Muscle layer of colon (tissue), 2 donors: ENCODE results near the gene NCS1.

Source experiments
- H3K27ac ChIP-seq: one replicate; pipeline ENCODE4 v1.7.0; 2013; ENCODE audit warnings: low read depth, mild to moderate bottlenecking, low read length, moderate library complexity
- H3K27me3 ChIP-seq, 2 donors: one replicate each; pipeline ENCODE4 v1.7.0; 2013; ENCODE audit warnings: low read length in 2 of 2, mild to moderate bottlenecking in 2 of 2; ENCODE audit not compliant: insufficient read depth in 2 of 2, control insufficient read depth in 1 of 2
- H3K36me3 ChIP-seq: one replicate; pipeline ENCODE4 v1.7.0; 2013; ENCODE audit warnings: mild to moderate bottlenecking, low read length; ENCODE audit not compliant: insufficient read depth
- H3K4me1 ChIP-seq: one replicate; pipeline ENCODE4 v1.7.0; 2013; ENCODE audit warnings: mild to moderate bottlenecking, low read length; ENCODE audit not compliant: insufficient read depth
- H3K4me3 ChIP-seq, 2 donors: one replicate each; pipeline ENCODE4 v1.7.0; 2013; ENCODE audit warnings: low read length in 2 of 2, low read depth in 1 of 2, mild to moderate bottlenecking in 1 of 2, moderate library complexity in 1 of 2
- H3K9ac ChIP-seq: one replicate; pipeline ENCODE4 v1.7.0; 2013; ENCODE audit warnings: low read length
- H3K9me3 ChIP-seq: one replicate; pipeline ENCODE4 v1.7.0; 2013; ENCODE audit warnings: mild to moderate bottlenecking, low read length
- donor health status: abdominal sarcoma.
- donor health status: Adenocarcinoma of cecum.

NCS1 gene

GRCh38 chr9:130149031-130149430 is 23.2 kb upstream of the NCS1 start:
- Histone ChIP-seq H3K9me3 (no peaks in the 10 kb centered on the region), H3K4me1 (peaks cover 11% of the 10 kb centered on the region), H3K27me3 (no peaks in the 10 kb centered on the region), H3K27ac (no peak overlapping the region), H3K4me3 (no peak overlapping the region), H3K36me3 (no peaks in the 10 kb centered on the region), H3K9ac (no peak overlapping the region)

GRCh38 chr9:130149654-130150286 is 22.4 kb upstream of the NCS1 start:
- Histone ChIP-seq H3K4me3 (no peak overlapping the region), H3K36me3 (no peaks in the 10 kb centered on the region), H3K27ac (no peak overlapping the region), H3K27me3 (no peaks in the 10 kb centered on the region), H3K9ac (no peak overlapping the region), H3K9me3 (no peaks in the 10 kb centered on the region), H3K4me1 (peaks cover 3% of the 10 kb centered on the region)

DNA sequence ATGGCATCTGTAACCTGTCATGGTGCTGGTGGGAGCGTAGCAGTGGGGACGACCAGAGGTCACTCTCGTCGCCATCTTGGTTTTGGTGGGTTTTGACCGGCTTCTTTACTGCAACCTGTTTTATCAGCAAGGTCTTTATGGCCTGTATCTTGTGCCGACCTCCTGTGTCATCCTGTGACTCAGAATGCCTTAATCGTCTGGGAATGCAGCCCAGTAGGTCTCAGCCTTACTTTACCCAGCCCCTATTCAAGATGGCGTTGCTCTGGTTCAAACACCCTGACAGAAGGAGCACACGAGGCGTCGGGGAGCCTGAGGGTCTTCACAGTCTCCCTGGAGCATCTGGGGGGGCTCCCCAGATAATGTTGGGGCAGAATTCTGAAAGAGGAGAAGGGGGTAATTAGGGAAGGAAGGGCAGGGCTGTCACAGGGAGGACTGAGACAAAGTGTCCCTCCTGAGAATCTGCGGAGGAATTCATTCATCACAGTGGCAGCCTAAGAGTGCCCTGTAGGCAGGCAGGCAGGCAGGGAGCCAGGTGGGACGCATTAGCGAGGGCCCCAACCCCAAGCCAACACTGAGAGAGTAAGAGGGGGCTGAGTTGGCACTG is 21.3 kb upstream of the NCS1 start:
- no peak overlapping the region for H3K4me3 ChIP-seq
- H3K27me3 ChIP-seq = no peaks in the 10 kb centered on the region
- H3K9me3 ChIP-seq = no peaks in the 10 kb centered on the region
- no peaks in the 10 kb centered on the region for H3K4me1 ChIP-seq
- no peak overlapping the region for H3K9ac ChIP-seq
- H3K27ac ChIP-seq = no peak overlapping the region
- H3K36me3 ChIP-seq = no peaks in the 10 kb centered on the region

GRCh38 chr9:130154816-130155215 is 17.4 kb upstream of the NCS1 start:
- Histone ChIP-seq H3K4me1 (no peaks in the 10 kb centered on the region), H3K36me3 (no peaks in the 10 kb centered on the region), H3K9me3 (no peaks in the 10 kb centered on the region), H3K27ac (no peak overlapping the region), H3K27me3 (no peaks in the 10 kb centered on the region), H3K4me3 (no peak overlapping the region), H3K9ac (no peak overlapping the region)

DNA sequence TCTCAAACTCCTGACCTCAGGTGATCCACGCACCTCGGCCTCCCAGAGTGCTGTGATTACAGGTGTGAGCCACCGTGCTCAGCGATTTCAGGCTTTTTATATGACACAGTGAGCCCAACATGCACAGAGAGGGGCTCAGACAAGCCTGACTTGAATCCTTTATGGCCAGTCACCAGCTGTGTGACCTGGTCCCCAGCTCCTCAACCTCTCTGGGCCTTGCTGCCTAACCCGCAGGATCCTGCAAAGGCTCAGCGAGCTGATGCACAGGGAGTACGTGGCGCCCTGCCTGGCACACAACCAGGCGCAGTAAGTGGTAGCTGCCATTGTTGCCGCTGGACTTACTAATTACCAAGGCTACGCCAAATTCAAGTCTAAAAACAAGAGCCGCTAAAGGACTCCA is 16.6 kb upstream of the NCS1 start:
- H3K36me3 ChIP-seq = no peaks in the 10 kb centered on the region
- H3K9ac ChIP-seq = no peak overlapping the region
- H3K27me3 ChIP-seq = no peaks in the 10 kb centered on the region
- no peaks in the 10 kb centered on the region for H3K4me1 ChIP-seq
- no peak overlapping the region for H3K27ac ChIP-seq
- no peak overlapping the region for H3K4me3 ChIP-seq
- H3K9me3 ChIP-seq = no peaks in the 10 kb centered on the region

- Histone ChIP-seq H3K4me3 (no peak overlapping the region), H3K9ac (no peak overlapping the region), H3K27ac (no peak overlapping the region), H3K27me3 (no peaks in the 10 kb centered on the region), H3K9me3 (no peaks in the 10 kb centered on the region), H3K4me1 (no peaks in the 10 kb centered on the region), H3K36me3 (no peaks in the 10 kb centered on the region)
These were observed 15.5 kb upstream of the NCS1 start for GRCh38 chr9:130156672-130157071.

DNA sequence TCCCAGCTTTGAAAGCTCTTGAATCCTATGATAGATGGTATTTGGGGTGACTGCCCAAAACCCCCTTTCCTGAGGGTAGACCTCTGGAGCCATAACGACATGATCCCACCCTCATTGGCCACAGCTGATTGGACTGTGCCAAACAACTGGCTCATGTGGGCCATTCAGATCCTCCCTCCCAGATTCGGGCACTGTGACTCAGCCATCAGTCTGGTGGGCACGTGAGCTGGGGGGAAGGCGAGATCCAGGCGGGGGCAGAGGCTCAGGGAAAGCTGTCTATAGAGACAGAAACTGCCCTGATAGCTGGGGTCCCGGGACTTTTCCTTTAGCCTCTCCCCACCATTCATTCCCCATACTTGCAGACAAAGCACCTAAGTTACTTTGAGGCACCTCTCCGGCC is 15.1 kb upstream of the NCS1 start:
- Histone ChIP-seq H3K27ac (no peak overlapping the region), H3K4me3 (no peak overlapping the region), H3K36me3 (no peaks in the 10 kb centered on the region), H3K9ac (no peak overlapping the region), H3K4me1 (no peaks in the 10 kb centered on the region), H3K27me3 (no peaks in the 10 kb centered on the region), H3K9me3 (no peaks in the 10 kb centered on the region)

GRCh38 chr9:130158001-130158400 is 14.2 kb upstream of the NCS1 start:
- Histone ChIP-seq H3K4me3 (no peak overlapping the region), H3K9me3 (no peaks in the 10 kb centered on the region), H3K4me1 (no peaks in the 10 kb centered on the region), H3K27me3 (no peaks in the 10 kb centered on the region), H3K36me3 (no peaks in the 10 kb centered on the region), H3K27ac (no peak overlapping the region), H3K9ac (no peak overlapping the region)

- H3K9me3 ChIP-seq = no peaks in the 10 kb centered on the region
- no peak overlapping the region for H3K9ac ChIP-seq
- no peaks in the 10 kb centered on the region for H3K36me3 ChIP-seq
- no peaks in the 10 kb centered on the region for H3K4me1 ChIP-seq
- no peak overlapping the region for H3K4me3 ChIP-seq
- H3K27ac ChIP-seq = no peak overlapping the region
- H3K27me3 ChIP-seq = no peaks in the 10 kb centered on the region
These were observed 13.1 kb upstream of the NCS1 start for GRCh38 chr9:130159057-130159456.

GRCh38 chr9:130159915-130160670 is 12.1 kb upstream of the NCS1 start:
- Histone ChIP-seq H3K27ac (no peak overlapping the region), H3K9me3 (no peaks in the 10 kb centered on the region), H3K4me1 (no peaks in the 10 kb centered on the region), H3K9ac (no peak overlapping the region), H3K36me3 (no peaks in the 10 kb centered on the region), H3K4me3 (no peak overlapping the region), H3K27me3 (no peaks in the 10 kb centered on the region)

DNA sequence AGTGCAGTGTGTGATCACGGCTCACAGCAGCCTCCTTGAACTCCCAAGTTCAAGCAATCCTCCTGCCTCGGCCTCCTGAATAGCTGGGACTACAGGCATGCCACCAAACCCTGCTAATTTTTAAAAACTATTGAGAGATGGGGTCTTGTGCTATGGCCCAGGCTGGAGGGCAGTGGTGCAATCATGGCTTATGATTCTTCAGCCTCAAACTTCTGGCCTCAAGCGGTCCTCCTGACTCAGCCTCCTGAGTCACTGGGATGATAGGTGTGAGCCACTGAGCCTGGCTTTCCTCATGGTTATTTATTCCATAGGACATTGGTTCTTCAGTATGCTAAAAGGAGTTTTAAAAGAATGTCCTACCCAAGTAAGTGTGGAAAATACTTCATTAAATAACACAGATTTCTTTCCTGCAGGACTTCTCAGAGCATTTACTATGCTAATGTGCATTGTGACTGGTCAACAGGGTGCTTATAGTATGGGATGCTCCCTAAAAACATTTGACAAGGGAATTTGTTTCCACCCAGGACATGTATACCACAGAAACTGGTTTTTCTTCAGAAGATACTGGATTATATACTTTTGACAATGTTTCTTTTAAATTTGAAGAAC is 11.2 kb upstream of the NCS1 start:
- Histone ChIP-seq H3K36me3 (no peaks in the 10 kb centered on the region), H3K9ac (no peak overlapping the region), H3K4me1 (no peaks in the 10 kb centered on the region), H3K27ac (no peak overlapping the region), H3K4me3 (no peak overlapping the region), H3K27me3 (no peaks in the 10 kb centered on the region), H3K9me3 (no peaks in the 10 kb centered on the region)
